GM18519 (cell line): ENCODE results near the gene AEBP1.

ENCODE experiments used
- ATAC-seq: cut with Tn5 transposase; IDR thresholded peaks from one replicate; pipeline ENCODE4 v1.9.1; 2021; ENCODE audit warnings: mild to moderate bottlenecking, moderate library complexity; ENCODE audit not compliant: unreplicated experiment, low FRiP score

The AEBP1 gene

GRCh38 chr7:44102846-44103565 lies 1.1 kb upstream of the AEBP1 start:
- no peak for ATAC-seq

- ATAC-seq, result no peak
Measured at GRCh38 chr7:44103566-44103922, 601 bp upstream of the AEBP1 start.

- ATAC-seq, result no peak
Measured at GRCh38 chr7:44104860-44105771, 971 bp downstream of the AEBP1 start.

GRCh38 chr7:44105832-44106231 lies 1.7 kb downstream of the AEBP1 start:
- no peak for ATAC-seq

- ATAC-seq, result no peak
Measured at GRCh38 chr7:44106311-44107065, 2.3 kb downstream of the AEBP1 start.

GRCh38 chr7:44107116-44107960 lies 3.2 kb downstream of the AEBP1 start:
- no peak for ATAC-seq

- no peak for ATAC-seq
Measured at GRCh38 chr7:44107961-44108767, 4.0 kb downstream of the AEBP1 start.

- no peak for ATAC-seq
Measured at GRCh38 chr7:44108768-44109750, 4.9 kb downstream of the AEBP1 start.

- ATAC-seq, result no peak
Measured at GRCh38 chr7:44109991-44110390, 5.8 kb downstream of the AEBP1 start.

- no peak for ATAC-seq
Measured at GRCh38 chr7:44110719-44111635, 6.8 kb downstream of the AEBP1 start.

GRCh38 chr7:44111761-44112160 lies 7.6 kb downstream of the AEBP1 start:
- no peak for ATAC-seq

- ATAC-seq, result no peak
Measured at GRCh38 chr7:44112231-44112996, 8.3 kb downstream of the AEBP1 start.

- ATAC-seq, result no peak
Measured at GRCh38 chr7:44112997-44113763, 9.0 kb downstream of the AEBP1 start.

GRCh38 chr7:44113764-44114354 lies 9.7 kb downstream of the AEBP1 start:
- ATAC-seq, result no peak

- ATAC-seq, result no peak
Measured at GRCh38 chr7:44114586-44115310, 10.6 kb downstream of the AEBP1 start.
